ENCODE measurements around the gene FCGR3B. TPM values are rescaled to one million over a fixed set of nuclear protein-coding genes. Genes with fewer than 3 reads are reported as not detected.
"Not testable (repeated sequence)": the region's sequence is repeated elsewhere in the genome, so short reads cannot be mapped to it uniquely, and the experiment has no call there.

FCGR3B gene
- total RNA-seq, 2 experiments from 2014 or later = not detected

DNA sequence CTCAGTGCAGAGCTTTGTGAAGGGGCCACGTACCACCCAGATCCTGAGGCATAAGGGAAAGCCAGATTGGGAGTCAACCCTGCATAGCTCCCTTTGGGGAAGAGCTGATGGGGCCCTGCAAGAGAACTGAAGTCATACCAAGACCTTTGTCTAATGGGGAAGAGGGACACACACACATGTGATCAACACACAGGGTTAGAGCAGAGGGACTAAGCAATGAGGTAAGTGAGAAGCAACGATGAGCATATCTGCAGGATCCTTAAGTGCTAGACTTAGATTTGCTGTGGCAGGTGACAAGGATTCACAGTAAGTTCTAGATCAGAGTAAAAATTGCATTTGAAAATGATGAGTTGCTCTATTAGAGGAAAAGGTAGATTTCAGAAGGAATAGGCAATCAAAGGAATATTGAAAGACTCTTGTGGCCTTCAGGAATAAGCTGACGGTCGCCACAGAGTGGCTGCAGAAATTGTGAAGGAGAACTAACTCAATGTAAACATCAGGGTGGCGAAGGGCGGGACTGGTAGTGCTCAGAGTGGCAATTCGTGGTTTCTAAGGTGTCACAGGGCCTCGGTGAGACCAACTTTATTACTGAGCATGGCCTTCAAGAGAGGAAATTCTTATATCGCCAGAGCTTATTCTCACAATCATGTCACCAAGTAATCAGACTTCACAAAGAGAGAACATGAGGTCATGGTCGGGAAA is 4.4 kb downstream of the FCGR3B start:
- H3K4me1 Mint-ChIP-seq = peaks cover 38% of the 10 kb centered on the region
- H3K27me3 Mint-ChIP-seq; H3K9me3 Mint-ChIP-seq; H3K4me3 Mint-ChIP-seq; POLR2A ChIA-PET; H3K36me3 Mint-ChIP-seq (ENCODE audit: low read depth); CTCF ChIA-PET; DNase-seq: not testable (repeated sequence)
- H3K27ac Mint-ChIP-seq = peak overlapping the region; percentile 63

GRCh38 chr1:161624605-161625004 is 6.4 kb downstream of the FCGR3B start:
- H3K36me3 Mint-ChIP-seq (ENCODE audit: low read depth); H3K27ac Mint-ChIP-seq; H3K27me3 Mint-ChIP-seq; H3K9me3 Mint-ChIP-seq; POLR2A ChIA-PET; DNase-seq; CTCF ChIA-PET; H3K4me3 Mint-ChIP-seq: not testable (repeated sequence)
- H3K4me1 Mint-ChIP-seq = peaks cover 51% of the 10 kb centered on the region

GRCh38 chr1:161623401-161624051 is 7.5 kb downstream of the FCGR3B start:
- Mint-ChIP-seq H3K4me1 (peaks cover 53% of the 10 kb centered on the region), H3K27ac (peak overlapping the region; percentile 89), H3K4me3 (peak overlapping the region; percentile 31)
- H3K27me3 Mint-ChIP-seq; H3K36me3 Mint-ChIP-seq (ENCODE audit: low read depth); DNase-seq; H3K9me3 Mint-ChIP-seq; CTCF ChIA-PET: not testable (repeated sequence)
- POLR2A ChIA-PET = interaction anchor here (0.8 kb wide), 1 partner anchor 107 kb away, joined by 3 read pairs; no protein-coding TSS in a partner anchor

DNA sequence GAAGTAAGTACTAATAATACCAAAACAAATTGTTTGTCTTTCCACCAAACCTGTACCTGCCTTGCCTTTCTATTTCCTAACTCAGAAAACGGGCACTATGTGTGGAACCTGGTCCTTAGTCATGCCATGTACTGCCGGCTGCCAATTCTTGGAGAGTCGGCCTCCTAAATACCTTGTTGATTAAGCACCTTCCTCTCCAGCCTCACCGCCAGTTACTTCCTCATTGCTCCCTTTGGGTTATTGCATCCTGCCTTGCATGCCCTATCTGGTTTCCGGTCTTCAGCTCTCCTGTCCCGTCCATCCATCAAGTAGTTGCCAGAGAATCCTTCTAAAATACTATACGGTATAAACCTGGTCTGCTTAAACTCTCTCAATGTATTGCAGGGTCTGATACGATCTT is 8.9 kb downstream of the FCGR3B start:
- CTCF ChIA-PET; H3K9me3 Mint-ChIP-seq; H3K36me3 Mint-ChIP-seq (ENCODE audit: low read depth); H3K27me3 Mint-ChIP-seq: not testable (repeated sequence)
- Mint-ChIP-seq H3K4me1 (peaks cover 53% of the 10 kb centered on the region), H3K27ac (peak overlapping the region; percentile 92), H3K4me3 (peak overlapping the region; percentile 87)
- POLR2A ChIA-PET = interaction anchor here (1.3 kb wide), 1 partner anchor 80 kb away, joined by 3 read pairs; no protein-coding TSS in a partner anchor
- peak; percentile 31 for DNase-seq

- POLR2A ChIA-PET = interaction anchor here (0.7 to 1.3 kb wide), 4 partner anchors 80 to 91 kb away, joined by 3 to 4 read pairs (median 3); no protein-coding TSS in a partner anchor
- H3K27me3 Mint-ChIP-seq; H3K36me3 Mint-ChIP-seq (ENCODE audit: low read depth); H3K9me3 Mint-ChIP-seq; CTCF ChIA-PET: not testable (repeated sequence)
- H3K4me1 Mint-ChIP-seq = peaks cover 48% of the 10 kb centered on the region
- peak; percentile 86 for DNase-seq
- peak overlapping the region; percentile 87 for H3K4me3 Mint-ChIP-seq
- peak overlapping the region; percentile 92 for H3K27ac Mint-ChIP-seq
These were observed 9.6 kb downstream of the FCGR3B start for GRCh38 chr1:161621181-161622000.

DNA sequence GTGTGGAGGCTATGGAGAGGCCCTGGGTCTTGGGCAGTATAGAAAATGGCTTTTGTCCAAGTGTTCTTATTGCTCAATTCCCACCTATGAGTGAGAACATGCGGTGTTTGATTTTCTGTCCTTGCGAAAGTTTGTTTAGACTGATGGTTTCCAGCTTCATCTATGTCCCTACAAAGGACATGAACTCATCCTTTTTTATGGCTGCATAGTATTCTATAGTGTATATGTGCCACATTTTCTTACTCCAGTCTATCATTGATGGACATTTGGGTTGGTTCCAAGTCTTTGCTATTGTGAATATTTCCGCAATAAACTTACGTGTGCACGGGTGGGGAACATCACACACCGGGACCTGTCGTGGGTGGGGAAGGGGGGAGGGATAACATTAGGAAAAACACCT is 10.6 kb downstream of the FCGR3B start:
- POLR2A ChIA-PET; H3K9me3 Mint-ChIP-seq; H3K27me3 Mint-ChIP-seq; DNase-seq; H3K36me3 Mint-ChIP-seq (ENCODE audit: low read depth); CTCF ChIA-PET: not testable (repeated sequence)
- Mint-ChIP-seq H3K4me3 (peak overlapping the region; percentile 53), H3K27ac (peak overlapping the region; percentile 68), H3K4me1 (peaks cover 45% of the 10 kb centered on the region)

GRCh38 chr1:161618517-161618916 is 12.5 kb downstream of the FCGR3B start:
- CTCF ChIA-PET; H3K9me3 Mint-ChIP-seq; H3K36me3 Mint-ChIP-seq (ENCODE audit: low read depth); H3K27me3 Mint-ChIP-seq; H3K27ac Mint-ChIP-seq; POLR2A ChIA-PET; DNase-seq; H3K4me3 Mint-ChIP-seq: not testable (repeated sequence)
- H3K4me1 Mint-ChIP-seq = peaks cover 31% of the 10 kb centered on the region

GRCh38 chr1:161616417-161616816 is 14.6 kb downstream of the FCGR3B start:
- POLR2A ChIA-PET; H3K9me3 Mint-ChIP-seq; CTCF ChIA-PET; H3K4me3 Mint-ChIP-seq; DNase-seq; H3K36me3 Mint-ChIP-seq (ENCODE audit: low read depth); H3K27me3 Mint-ChIP-seq; H3K27ac Mint-ChIP-seq: not testable (repeated sequence)
- H3K4me1 Mint-ChIP-seq = peaks cover 32% of the 10 kb centered on the region

DNA sequence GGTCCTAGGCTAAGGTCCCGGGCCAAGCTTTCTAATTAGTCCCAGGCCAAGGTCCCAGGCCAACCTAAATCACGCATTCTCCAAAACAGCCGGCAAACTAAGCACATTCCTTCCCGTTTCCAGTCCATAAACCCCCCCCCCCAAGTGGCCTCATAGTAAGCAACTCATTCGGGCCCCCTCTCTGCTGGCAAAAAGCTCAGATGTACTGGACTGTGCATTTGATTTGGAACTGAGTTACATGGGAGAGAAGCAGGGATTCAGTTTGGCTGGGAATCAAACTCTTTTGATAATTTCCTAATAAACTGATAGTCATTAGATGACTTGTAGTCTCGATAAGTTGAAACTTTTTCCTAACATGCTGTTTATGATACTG is 17.8 kb downstream of the FCGR3B start:
- Mint-ChIP-seq H3K27me3 (peaks cover 12% of the 10 kb centered on the region), H3K4me1 (peaks cover 21% of the 10 kb centered on the region), H3K4me3 (peak overlapping the region; percentile 83), H3K27ac (peak overlapping the region; percentile 93)
- H3K36me3 Mint-ChIP-seq (ENCODE audit: low read depth); CTCF ChIA-PET; DNase-seq; POLR2A ChIA-PET; H3K9me3 Mint-ChIP-seq: not testable (repeated sequence)

DNA sequence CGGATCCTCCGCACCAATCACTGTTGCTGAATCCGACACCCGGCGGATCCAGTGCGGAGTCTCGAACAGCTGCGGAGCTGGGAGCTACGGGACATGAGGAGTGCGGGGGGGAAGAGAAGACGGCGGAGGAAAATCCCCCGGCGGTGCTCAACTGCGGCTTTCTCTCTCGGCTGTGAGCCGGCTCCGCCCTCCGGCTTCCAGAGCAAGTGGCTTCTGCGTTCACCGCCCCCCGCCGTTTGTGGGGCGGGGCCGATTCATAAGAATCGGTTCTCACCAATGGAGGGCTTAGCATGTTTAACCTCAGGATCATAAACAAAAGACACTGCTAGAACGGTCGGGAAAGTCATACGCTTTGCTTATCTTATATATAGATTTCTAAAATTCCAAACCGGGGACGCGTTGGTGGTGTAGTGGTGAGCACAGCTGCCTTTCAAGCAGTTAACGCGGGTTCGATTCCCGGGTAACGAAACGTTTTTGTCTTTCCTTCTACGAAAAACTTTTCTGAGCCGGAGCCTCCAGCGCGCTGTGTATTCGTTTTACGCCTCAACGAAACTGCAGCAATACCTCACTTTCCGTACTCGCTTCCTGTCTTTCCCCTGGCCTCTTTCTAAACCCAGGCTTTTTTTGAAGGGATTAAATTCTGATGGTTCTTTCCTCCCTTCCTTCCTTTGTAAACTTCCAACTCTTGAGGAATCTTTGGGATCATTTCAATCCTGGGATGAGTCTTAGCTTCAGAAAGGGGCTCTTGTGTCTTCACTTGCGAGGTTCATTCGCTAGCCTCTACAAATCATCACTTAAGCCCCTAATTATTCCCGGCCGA is 18.4 kb downstream of the FCGR3B start:
- peak overlapping the region; percentile 83 for H3K4me3 Mint-ChIP-seq
- CTCF ChIA-PET = interaction anchor here (1.2 kb wide), 1 partner anchor 126 kb away, joined by 4 read pairs; no protein-coding TSS in a partner anchor
- H3K27me3 Mint-ChIP-seq = peaks cover 15% of the 10 kb centered on the region
- peak; percentile 93 for DNase-seq
- POLR2A ChIA-PET = interaction anchor here (1.0 to 1.6 kb wide), 2 partner anchors 72 to 137 kb away, joined by 3 read pairs; partner anchors contain the start of gene DUSP12
- H3K27ac Mint-ChIP-seq = peak overlapping the region; percentile 93
- H3K4me1 Mint-ChIP-seq = peaks cover 21% of the 10 kb centered on the region
- not testable (repeated sequence) for H3K9me3 Mint-ChIP-seq; H3K36me3 Mint-ChIP-seq (ENCODE audit: low read depth)

DNA sequence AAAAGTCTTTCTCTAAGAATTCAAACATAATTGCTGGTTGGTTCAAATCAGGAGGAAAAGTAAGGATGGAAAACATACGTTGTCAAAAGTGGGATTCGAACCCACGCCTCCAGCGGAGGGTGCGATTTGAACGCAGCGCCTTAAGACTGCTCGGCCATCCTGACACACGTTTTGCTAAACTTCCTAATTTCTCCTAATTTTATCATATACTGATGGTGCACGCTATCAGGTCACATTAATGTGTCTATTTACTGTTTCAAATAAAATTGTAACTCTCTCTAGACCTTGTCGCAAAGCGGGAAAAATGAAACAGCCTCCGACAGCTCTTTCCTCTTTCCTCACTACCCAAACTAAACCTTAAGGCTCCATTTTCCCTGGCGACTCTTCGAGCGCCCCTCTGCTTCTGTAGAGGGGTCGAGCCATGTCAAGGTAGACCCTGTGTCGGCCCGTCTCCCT is 19.1 kb downstream of the FCGR3B start:
- H3K9me3 Mint-ChIP-seq; H3K36me3 Mint-ChIP-seq (ENCODE audit: low read depth); DNase-seq: not testable (repeated sequence)
- peak overlapping the region; percentile 83 for H3K4me3 Mint-ChIP-seq
- H3K27me3 Mint-ChIP-seq = peaks cover 15% of the 10 kb centered on the region
- POLR2A ChIA-PET = interaction anchor here (1.0 to 1.6 kb wide), 2 partner anchors 72 to 138 kb away, joined by 3 read pairs; partner anchors contain the start of gene DUSP12
- H3K27ac Mint-ChIP-seq = peak overlapping the region; percentile 93
- peaks cover 21% of the 10 kb centered on the region for H3K4me1 Mint-ChIP-seq
- CTCF ChIA-PET = interaction anchor here (0.6 to 1.2 kb wide), 3 partner anchors 70 to 407 kb away, joined by 3 to 4 read pairs (median 4); no protein-coding TSS in a partner anchor

GRCh38 chr1:161610198-161610597 is 20.8 kb downstream of the FCGR3B start:
- POLR2A ChIA-PET; H3K36me3 Mint-ChIP-seq (ENCODE audit: low read depth); H3K27ac Mint-ChIP-seq; H3K9me3 Mint-ChIP-seq; DNase-seq; CTCF ChIA-PET; H3K4me3 Mint-ChIP-seq: not testable (repeated sequence)
- H3K27me3 Mint-ChIP-seq = peaks cover 20% of the 10 kb centered on the region
- peaks cover 21% of the 10 kb centered on the region for H3K4me1 Mint-ChIP-seq
